ENCODE results near the gene JUNB. TPM values are rescaled to one million over a fixed set of nuclear protein-coding genes. Genes with fewer than 3 reads are reported as not detected.
A peak's percentile ranks its signal among the peaks of the same experiment; 100 is the strongest.

Gene JUNB
- total and polyA plus RNA-seq, 10 of the 15 experiments (the other 5 are each of a cell fraction or from before 2014, with no cell fraction given), result 0.55 to 144 (median 68.3) TPM

DNA sequence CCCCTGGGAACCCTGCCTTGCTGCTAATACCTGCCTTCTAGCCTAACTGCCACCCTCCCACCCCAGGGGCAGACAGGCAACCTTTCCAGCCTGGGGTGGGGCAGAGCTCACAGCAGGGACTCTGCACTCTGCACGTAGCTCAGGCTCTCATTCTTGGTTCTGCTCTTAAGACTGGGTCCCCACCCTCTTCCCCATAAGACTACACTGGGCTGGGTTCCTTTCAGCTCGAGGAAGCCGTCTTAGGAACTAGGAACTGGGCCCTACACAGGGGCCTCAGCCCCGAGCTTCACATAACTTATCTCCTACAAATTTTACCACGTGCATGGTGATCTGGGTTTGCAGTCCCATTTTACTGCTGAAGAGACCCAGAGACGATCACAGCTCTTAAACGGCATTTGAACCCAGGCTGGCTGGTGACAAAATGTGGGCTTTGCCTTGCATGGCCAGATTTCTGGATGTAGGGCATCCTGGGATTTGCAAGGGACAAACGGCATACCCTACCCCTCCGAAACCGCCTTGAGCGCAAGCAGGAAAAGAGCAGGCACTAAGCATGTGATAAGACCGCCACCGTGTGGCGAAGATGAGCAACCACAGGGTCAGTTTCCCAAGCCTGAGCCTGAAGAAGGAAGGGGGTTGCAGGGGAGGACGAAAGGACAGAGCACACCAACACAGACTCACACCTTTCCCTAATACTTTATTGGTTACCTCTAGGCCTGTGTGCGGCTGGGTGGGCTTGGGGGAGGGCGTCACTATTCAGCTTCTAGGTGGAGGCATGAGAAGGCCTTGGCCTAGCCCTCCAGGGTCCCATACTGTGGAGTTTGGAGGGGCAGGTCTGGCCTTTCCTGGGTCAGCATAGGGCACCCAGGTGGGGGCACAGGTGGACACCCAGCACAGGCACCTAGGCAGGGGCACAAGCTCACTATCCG lies 5.1 kb downstream of the JUNB start (continued):
- peak; percentile 94 to 98 (median 96); a peak in 5 of 6 replicates for TF ChIP-seq CTCF (IDR thresholded peaks at IDR 0.05 in 2 of 3, conservative IDR thresholded peaks at IDR 0.05 in 1 of 3; ENCODE audit: control insufficient read depth in 2 of 3, extremely low read depth in 1 of 3, insufficient read depth in 1 of 3, low read depth in 3 of 3, low read length in 3 of 3)
- peak; percentile 22 for TF ChIP-seq SP1 (IDR thresholded peaks at IDR 0.05; ENCODE audit: low read depth, low read length)
- TF ChIP-seq MYB (IDR thresholded peaks at IDR 0.05; ENCODE audit: borderline replicate concordance, low read depth, low read length), result 0 out of 2 replicates have a peak, but pooled peaks have one; percentile 28
- peak; percentile 17 for TF ChIP-seq MEF2B (IDR thresholded peaks at IDR 0.05; ENCODE audit: partially characterized antibody, poor library complexity, severe bottlenecking)
- peak; percentile 70; the same call in 1 of the 2 replicates for TF ChIP-seq SMARCA5 (IDR thresholded peaks at IDR 0.05)
- peak; percentile 64; the same call in 1 of the 2 replicates for TF ChIP-seq CBFB (IDR thresholded peaks at IDR 0.05; ENCODE audit: low read depth)
- TF ChIP-seq ZZZ3 (IDR thresholded peaks at IDR 0.05; ENCODE audit: control insufficient read depth, insufficient read length, low read depth), result no peak
- TF ChIP-seq SIN3A (IDR thresholded peaks at IDR 0.05; ENCODE audit: low read depth, low read length), result no peak
- TF ChIP-seq RAD21 (IDR thresholded peaks at IDR 0.05; ENCODE audit: insufficient read depth, low read depth, low read length), result peak; percentile 99
- no peak for TF ChIP-seq IRF3 (IDR thresholded peaks at IDR 0.05)
- 0 out of 2 replicates have a peak, but pooled peaks have one; percentile 25 for TF ChIP-seq CHD2 (IDR thresholded peaks at IDR 0.05; ENCODE audit: borderline replicate concordance, low read depth, low read length)
- TF ChIP-seq POLR2A (IDR thresholded peaks at IDR 0.05; ENCODE audit: low read depth, low read length), result peak; percentile 48
- TF ChIP-seq NBN (IDR thresholded peaks at IDR 0.05), result peak; percentile 95
- TF ChIP-seq ZNF622 (IDR thresholded peaks at IDR 0.05), result no peak
- TF ChIP-seq PAX5 (IDR thresholded peaks at IDR 0.05; ENCODE audit: borderline replicate concordance, low read depth, low read length), result no peak
- TF ChIP-seq IKZF1 (conservative IDR thresholded peaks at IDR 0.05), result peak; percentile 61; the same call in 1 of the 2 replicates
- TF ChIP-seq RBBP5 (conservative IDR thresholded peaks at IDR 0.05), result no peak
- TF ChIP-seq POU2F2 (IDR thresholded peaks at IDR 0.05; ENCODE audit: borderline replicate concordance, low read depth, low read length), result peak; percentile 71; the same call in 2 of the 3 replicates
- TF ChIP-seq BHLHE40 (IDR thresholded peaks at IDR 0.05; ENCODE audit: borderline replicate concordance in 1 of 2, low read depth in 2 of 2, low read length in 1 of 2), result peak; percentile 52 to 59; a peak in 2 of 4 replicates
- TF ChIP-seq ATF7 (IDR thresholded peaks at IDR 0.05; ENCODE audit: low read depth), result peak; percentile 40; the same call in 1 of the 2 replicates
- TF ChIP-seq LARP7 (IDR thresholded peaks at IDR 0.05), result peak; percentile 51; the same call in 1 of the 2 replicates
- TF ChIP-seq, protein P1, sequence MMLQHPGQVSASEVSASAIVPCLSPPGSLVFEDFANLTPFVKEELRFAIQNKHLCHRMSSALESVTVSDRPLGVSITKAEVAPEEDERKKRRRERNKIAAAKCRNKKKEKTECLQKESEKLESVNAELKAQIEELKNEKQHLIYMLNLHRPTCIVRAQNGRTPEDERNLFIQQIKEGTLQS (IDR thresholded peaks at IDR 0.05; ENCODE audit: borderline replicate concordance, extremely low read depth, low read depth, low read length), result no peak
- no peak for TF ChIP-seq ETV6 (conservative IDR thresholded peaks at IDR 0.05 in 1 of 2, IDR thresholded peaks at IDR 0.05 in 1 of 2; ENCODE audit: borderline replicate concordance in 1 of 2, low read depth in 1 of 2)
- peak; percentile 52 to 53; a peak in 2 of 4 replicates for TF ChIP-seq IKZF2 (IDR thresholded peaks at IDR 0.05)

All from GM12878 (cell line).